Transverse colon (tissue), 4 donors: ENCODE measurements around the gene NTNG1.

Experiments used
- POLR2AphosphoS5 ChIP-seq, 3 donors: sonication (generic); formaldehyde crosslinking; IDR thresholded peaks; one replicate each; pipeline ENCODE4 v1.6.1; 2016; ENCODE audit warnings: antibody characterized with exemption in 3 of 3
- TF ChIP-seq, protein P1 (sequence below), 5 experiments: fragments of 200-600 bp in 3 of 5; fragments of 450-650 bp in 2 of 5; sonication (generic) in 3 of 5; IDR thresholded peaks; 1 replicate in 2 of 5; 2 replicates in 3 of 5; pipeline ENCODE4 v1.5.1; 2016 to 2017; ENCODE audit warnings: antibody characterized with exemption in 5 of 5, inconsistent platforms in 3 of 5, mild to moderate bottlenecking in 2 of 5, moderate library complexity in 1 of 5

DNA sequence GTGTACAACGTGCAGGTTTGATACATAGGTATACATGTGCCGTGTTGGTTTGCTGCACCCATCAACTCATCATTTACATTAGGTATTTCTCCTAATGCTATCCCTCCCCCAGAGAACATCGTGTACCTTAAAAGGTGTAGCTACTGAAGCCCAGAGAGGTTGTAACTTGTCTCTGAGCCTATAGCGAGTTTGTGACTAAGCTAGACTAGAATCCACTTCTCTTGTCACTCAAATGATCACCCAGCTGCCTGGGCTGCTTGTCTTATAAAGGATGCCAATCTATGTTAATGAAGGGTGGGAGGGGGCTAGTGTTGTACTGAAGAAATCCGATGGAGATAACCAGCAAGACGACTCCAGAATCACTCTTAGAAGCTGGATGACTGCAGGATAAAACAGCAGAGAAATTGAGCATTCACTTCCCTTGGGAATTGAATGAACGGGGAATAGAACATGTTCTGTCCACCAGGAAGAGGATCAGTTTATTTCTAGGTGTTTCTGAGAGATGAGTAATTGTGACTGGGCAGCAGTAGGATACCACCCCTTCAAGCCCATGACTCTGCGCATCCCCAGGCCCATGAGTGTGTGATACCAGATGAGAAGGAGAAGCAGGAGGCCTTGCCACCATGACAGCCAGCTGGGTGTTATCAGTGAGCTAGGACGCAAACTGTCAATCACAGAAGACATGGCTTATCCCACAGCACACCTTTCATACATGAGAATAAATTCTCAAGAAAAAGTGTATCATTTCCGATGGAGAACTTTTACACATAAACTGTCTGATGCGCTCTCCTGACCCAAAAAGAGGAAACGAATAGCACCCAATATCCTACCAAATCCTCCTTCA, 390.4 kb downstream of the NTNG1 start:
- TF ChIP-seq, protein P1, sequence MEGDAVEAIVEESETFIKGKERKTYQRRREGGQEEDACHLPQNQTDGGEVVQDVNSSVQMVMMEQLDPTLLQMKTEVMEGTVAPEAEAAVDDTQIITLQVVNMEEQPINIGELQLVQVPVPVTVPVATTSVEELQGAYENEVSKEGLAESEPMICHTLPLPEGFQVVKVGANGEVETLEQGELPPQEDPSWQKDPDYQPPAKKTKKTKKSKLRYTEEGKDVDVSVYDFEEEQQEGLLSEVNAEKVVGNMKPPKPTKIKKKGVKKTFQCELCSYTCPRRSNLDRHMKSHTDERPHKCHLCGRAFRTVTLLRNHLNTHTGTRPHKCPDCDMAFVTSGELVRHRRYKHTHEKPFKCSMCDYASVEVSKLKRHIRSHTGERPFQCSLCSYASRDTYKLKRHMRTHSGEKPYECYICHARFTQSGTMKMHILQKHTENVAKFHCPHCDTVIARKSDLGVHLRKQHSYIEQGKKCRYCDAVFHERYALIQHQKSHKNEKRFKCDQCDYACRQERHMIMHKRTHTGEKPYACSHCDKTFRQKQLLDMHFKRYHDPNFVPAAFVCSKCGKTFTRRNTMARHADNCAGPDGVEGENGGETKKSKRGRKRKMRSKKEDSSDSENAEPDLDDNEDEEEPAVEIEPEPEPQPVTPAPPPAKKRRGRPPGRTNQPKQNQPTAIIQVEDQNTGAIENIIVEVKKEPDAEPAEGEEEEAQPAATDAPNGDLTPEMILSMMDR (IDR thresholded peaks at IDR 0.05) = no peak
- TF ChIP-seq POLR2AphosphoS5 (IDR thresholded peaks at IDR 0.05) = no peak
